MCF 10A (cell line): ENCODE data around the gene AUTS2. TPM values are rescaled to one million over a fixed set of nuclear protein-coding genes. Genes with fewer than 3 reads are reported as not detected.

ENCODE experiments used
- BruUV-seq: library from RNA; stranded (reverse); fragments of 400-500 nt; replicated peaks from 2 replicates; lab custom pipeline; 2021; lab: Mats Ljungman, UMichigan
- CTCF ChIA-PET: fragments of 300-600 bp; sonication (Branson Sonifier 250); formaldehyde crosslinking; extraction: SDS; loops from one replicate; lab custom pipeline; 2021; ENCODE audit warnings: antibody characterized with exemption, inconsistent platforms; lab: Yijun Ruan, JAX
- POLR2A ChIA-PET: fragments of 300-600, 350-650 bp; sonication (Branson Sonifier 250); formaldehyde crosslinking; extraction: SDS; loops from one replicate; lab custom pipeline; 2020; ENCODE audit warnings: antibody characterized with exemption, inconsistent platforms; lab: Yijun Ruan, JAX
- DNase-seq: peaks from one replicate; pipeline ENCODE4 v3.0.0-alpha.2; 2018; ENCODE audit not compliant: unreplicated experiment
- H3K27ac Mint-ChIP-seq: one replicate; pipeline ENCODE4 v1.8.0; 2022; ENCODE audit warnings: mild to moderate bottlenecking, low read depth, mixed read lengths; ENCODE audit not compliant: unreplicated experiment
- H3K27me3 Mint-ChIP-seq: one replicate; pipeline ENCODE4 v1.8.0; 2022; ENCODE audit warnings: mixed read lengths; ENCODE audit not compliant: insufficient read depth, unreplicated experiment
- H3K36me3 Mint-ChIP-seq: one replicate; pipeline ENCODE4 v1.8.0; 2022; ENCODE audit warnings: mild to moderate bottlenecking, moderate library complexity, mixed read lengths; ENCODE audit not compliant: insufficient read depth, unreplicated experiment
- H3K4me1 Mint-ChIP-seq: one replicate; pipeline ENCODE4 v1.8.0; 2022; ENCODE audit warnings: mixed read lengths; ENCODE audit not compliant: insufficient read depth, unreplicated experiment
- H3K4me3 Mint-ChIP-seq: one replicate; pipeline ENCODE4 v1.8.0; 2022; ENCODE audit warnings: mild to moderate bottlenecking, moderate library complexity, mixed read lengths; ENCODE audit not compliant: unreplicated experiment
- H3K9me3 Mint-ChIP-seq: one replicate; pipeline ENCODE4 v1.8.0; 2022; ENCODE audit warnings: mixed read lengths; ENCODE audit not compliant: unreplicated experiment
- CTCF ChIP-seq: fragments of 200-600 bp; IDR thresholded peaks from one replicate; pipeline ENCODE4 v1.8.0; 2022; ENCODE audit warnings: antibody characterized with exemption, mild to moderate bottlenecking; ENCODE audit not compliant: unreplicated experiment
- intact Hi-C: fragments of 100-400 bp; cut with micrococcal nuclease; formaldehyde crosslinking; loops from 2 replicates; pipeline ENCODE4 v1.14.1; 2022
- total RNA-seq: library from RNA; stranded (reverse); gene quantifications from 2 replicates; pipeline ENCODE4 v1.2.3, GENCODE V29; 2022

The AUTS2 gene
- total RNA-seq, 1 experiment from 2014 or later = 1.3 TPM

GRCh38 chr7:70230761-70231160 lies 632.5 kb downstream of the AUTS2 start:
- H3K4me3 Mint-ChIP-seq = no peak overlapping the region
- H3K27ac Mint-ChIP-seq = no peak overlapping the region
- intact Hi-C loops = no loop called here
- POLR2A ChIA-PET = no interaction called here
- H3K27me3 Mint-ChIP-seq = no peaks in the 10 kb centered on the region
- CTCF ChIA-PET = no interaction called here
- peaks cover 29% of the 10 kb centered on the region for H3K9me3 Mint-ChIP-seq
- no peaks in the 10 kb centered on the region for H3K4me1 Mint-ChIP-seq
- BruUV-seq = no TSS peak
- no peak for DNase-seq
- TF ChIP-seq CTCF = no peak
- H3K36me3 Mint-ChIP-seq = no peaks in the 10 kb centered on the region

GRCh38 chr7:70233776-70234175 lies 635.5 kb downstream of the AUTS2 start:
- no peak for DNase-seq
- intact Hi-C loops = no loop called here
- H3K27ac Mint-ChIP-seq = no peak overlapping the region
- H3K4me3 Mint-ChIP-seq = no peak overlapping the region
- H3K27me3 Mint-ChIP-seq = no peaks in the 10 kb centered on the region
- ChIA-PET CTCF (interaction anchor here (0.6 kb wide), 1 partner anchor 1940 kb away, joined by 3 read pairs; no protein-coding TSS in a partner anchor), POLR2A (no interaction called here)
- H3K9me3 Mint-ChIP-seq = peaks cover 42% of the 10 kb centered on the region
- no TSS peak for BruUV-seq
- TF ChIP-seq CTCF = no peak
- H3K4me1 Mint-ChIP-seq = no peaks in the 10 kb centered on the region
- H3K36me3 Mint-ChIP-seq = no peaks in the 10 kb centered on the region

GRCh38 chr7:70237256-70237655 lies 639.0 kb downstream of the AUTS2 start:
- no peak overlapping the region for H3K4me3 Mint-ChIP-seq
- BruUV-seq = no TSS peak
- H3K27me3 Mint-ChIP-seq = no peaks in the 10 kb centered on the region
- intact Hi-C loops = no loop called here
- H3K36me3 Mint-ChIP-seq = no peaks in the 10 kb centered on the region
- DNase-seq = no peak
- peaks cover 50% of the 10 kb centered on the region for H3K9me3 Mint-ChIP-seq
- H3K27ac Mint-ChIP-seq = no peak overlapping the region
- TF ChIP-seq CTCF = no peak
- ChIA-PET CTCF (interaction anchor here (0.5 kb wide), 1 partner anchor 1529 kb away, joined by 4 read pairs; no protein-coding TSS in a partner anchor), POLR2A (no interaction called here)
- no peaks in the 10 kb centered on the region for H3K4me1 Mint-ChIP-seq

GRCh38 chr7:70237831-70238575 lies 639.7 kb downstream of the AUTS2 start:
- Mint-ChIP-seq H3K27me3 (no peaks in the 10 kb centered on the region), H3K4me3 (no peak overlapping the region), H3K9me3 (peaks cover 57% of the 10 kb centered on the region), H3K4me1 (no peaks in the 10 kb centered on the region), H3K27ac (no peak overlapping the region), H3K36me3 (no peaks in the 10 kb centered on the region)
- ChIA-PET POLR2A (no interaction called here), CTCF (interaction anchor here (0.5 kb wide), 1 partner anchor 1529 kb away, joined by 4 read pairs; no protein-coding TSS in a partner anchor)
- intact Hi-C loops = no loop called here
- DNase-seq = no peak
- no TSS peak for BruUV-seq
- no peak for TF ChIP-seq CTCF
